GM21737 (cell line): ENCODE results near the gene MLST8.

Experiments used
- ATAC-seq: cut with Tn5 transposase; IDR thresholded peaks from one replicate; pipeline ENCODE4 v1.9.1; 2021; ENCODE audit warnings: mild to moderate bottlenecking, moderate library complexity; ENCODE audit not compliant: unreplicated experiment

Gene MLST8

GRCh38 chr16:2173366-2173765 lies 31.9 kb upstream of the MLST8 start:
- no peak for ATAC-seq

- ATAC-seq: no peak
Observed at GRCh38 chr16:2173916-2174315, 31.3 kb upstream of the MLST8 start.

GRCh38 chr16:2174396-2175131 lies 30.7 kb upstream of the MLST8 start:
- no peak for ATAC-seq

GRCh38 chr16:2175454-2175853 lies 29.8 kb upstream of the MLST8 start:
- no peak for ATAC-seq

- ATAC-seq: no peak
Observed at GRCh38 chr16:2176047-2176446, 29.2 kb upstream of the MLST8 start.

- no peak for ATAC-seq
Observed at GRCh38 chr16:2177101-2177500, 28.2 kb upstream of the MLST8 start.

GRCh38 chr16:2177561-2177960 lies 27.7 kb upstream of the MLST8 start:
- no peak for ATAC-seq

GRCh38 chr16:2178321-2179106 lies 26.7 kb upstream of the MLST8 start:
- ATAC-seq: no peak

GRCh38 chr16:2179107-2179501 lies 26.1 kb upstream of the MLST8 start:
- no peak for ATAC-seq

- ATAC-seq: no peak
Observed at GRCh38 chr16:2179576-2179975, 25.7 kb upstream of the MLST8 start.

- ATAC-seq: no peak
Observed at GRCh38 chr16:2180461-2180860, 24.8 kb upstream of the MLST8 start.

GRCh38 chr16:2180962-2181923 lies 24.0 kb upstream of the MLST8 start:
- no peak for ATAC-seq

- ATAC-seq: no peak
Observed at GRCh38 chr16:2181952-2182351, 23.3 kb upstream of the MLST8 start.

GRCh38 chr16:2183671-2184070 lies 21.6 kb upstream of the MLST8 start:
- ATAC-seq: no peak

- no peak for ATAC-seq
Observed at GRCh38 chr16:2184346-2184745, 20.9 kb upstream of the MLST8 start.

- no peak for ATAC-seq
Observed at GRCh38 chr16:2184962-2185361, 20.3 kb upstream of the MLST8 start.

- ATAC-seq: no peak
Observed at GRCh38 chr16:2186064-2186463, 19.2 kb upstream of the MLST8 start.

GRCh38 chr16:2186505-2186904 lies 18.7 kb upstream of the MLST8 start:
- no peak for ATAC-seq

GRCh38 chr16:2187212-2187611 lies 18.0 kb upstream of the MLST8 start:
- no peak for ATAC-seq

GRCh38 chr16:2188395-2188794 lies 16.9 kb upstream of the MLST8 start:
- no peak for ATAC-seq

- no peak for ATAC-seq
Observed at GRCh38 chr16:2189252-2189893, 15.9 kb upstream of the MLST8 start.
